Hippocampal formation (tissue), 2 donors: Measurements from ENCODE around the gene HDGFL3.

Experiments
- DNase-seq, 2 donors: peaks; one replicate each; lab custom pipeline; 2025; lab: John Stamatoyannopoulos, UW

The HDGFL3 gene

DNA sequence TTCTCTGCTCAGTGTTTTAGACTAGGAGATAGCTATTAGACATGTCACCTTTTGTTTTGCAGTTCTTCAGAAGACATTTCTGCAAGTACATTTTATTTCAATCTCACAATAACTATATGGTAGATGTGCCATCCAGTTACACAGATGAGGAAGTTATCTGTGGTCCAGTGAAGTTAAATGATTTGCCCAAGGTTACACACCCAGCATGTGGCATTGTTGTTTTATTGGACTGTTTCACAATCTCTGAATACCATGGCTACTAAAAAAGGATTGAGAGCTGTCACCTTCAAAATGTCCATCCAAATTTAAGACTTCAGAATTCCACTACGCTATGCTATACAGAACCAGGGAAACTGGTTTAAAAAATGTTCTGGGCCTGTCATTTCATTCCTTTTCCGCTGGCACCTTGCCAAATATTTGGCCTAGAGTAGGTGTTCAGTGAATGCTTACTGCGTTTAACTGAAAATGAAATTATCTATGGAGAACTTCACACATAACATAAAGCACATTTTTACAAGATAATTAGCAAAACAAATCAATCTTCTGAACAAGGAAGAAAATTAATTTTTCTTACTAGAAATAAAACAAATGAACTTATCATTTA is 80.0 kb downstream of the HDGFL3 start:
- no peak for DNase-seq

DNA sequence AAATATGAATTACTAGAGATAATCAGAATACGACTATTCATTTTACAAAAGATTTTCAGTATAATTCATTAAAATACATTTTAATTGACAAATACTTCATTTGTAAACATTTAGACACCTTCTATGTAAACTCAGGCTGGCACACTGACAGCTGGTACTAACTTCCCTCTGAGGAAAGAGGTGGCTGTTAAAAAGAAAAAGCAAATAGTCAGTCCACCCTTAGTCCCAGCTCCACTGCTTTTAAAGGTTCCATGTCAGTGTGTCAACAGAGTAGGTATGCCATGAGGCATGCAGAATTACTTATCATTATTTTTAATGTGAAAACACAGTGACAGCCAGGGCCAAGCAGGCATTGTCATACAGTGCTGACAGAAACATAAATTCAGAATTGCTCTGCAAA is 84.1 kb downstream of the HDGFL3 start:
- DNase-seq, result no peak

- DNase-seq, result no peak
Observed at GRCh38 chr15:83119968-83120581, 87.5 kb downstream of the HDGFL3 start.

DNA sequence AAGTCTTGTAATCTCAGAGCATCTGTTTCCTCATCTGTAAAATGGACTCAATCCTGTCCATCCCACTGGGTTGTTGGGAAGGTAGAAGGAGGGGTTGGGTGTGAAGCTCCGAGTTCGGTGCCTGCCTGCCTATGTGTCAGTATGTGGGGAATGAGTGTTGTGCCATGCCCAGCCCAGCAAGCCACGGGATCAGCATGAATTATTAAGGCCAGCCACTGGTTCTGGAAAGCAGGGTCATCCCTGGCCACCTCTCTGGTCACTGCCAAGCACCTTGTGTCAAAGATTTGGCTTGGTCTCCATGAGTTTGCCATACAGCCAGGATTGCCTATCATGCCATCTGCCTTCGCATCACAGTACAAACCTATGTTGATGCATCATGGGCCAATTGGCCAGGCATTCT is 88.7 kb downstream of the HDGFL3 start:
- no peak for DNase-seq

DNA sequence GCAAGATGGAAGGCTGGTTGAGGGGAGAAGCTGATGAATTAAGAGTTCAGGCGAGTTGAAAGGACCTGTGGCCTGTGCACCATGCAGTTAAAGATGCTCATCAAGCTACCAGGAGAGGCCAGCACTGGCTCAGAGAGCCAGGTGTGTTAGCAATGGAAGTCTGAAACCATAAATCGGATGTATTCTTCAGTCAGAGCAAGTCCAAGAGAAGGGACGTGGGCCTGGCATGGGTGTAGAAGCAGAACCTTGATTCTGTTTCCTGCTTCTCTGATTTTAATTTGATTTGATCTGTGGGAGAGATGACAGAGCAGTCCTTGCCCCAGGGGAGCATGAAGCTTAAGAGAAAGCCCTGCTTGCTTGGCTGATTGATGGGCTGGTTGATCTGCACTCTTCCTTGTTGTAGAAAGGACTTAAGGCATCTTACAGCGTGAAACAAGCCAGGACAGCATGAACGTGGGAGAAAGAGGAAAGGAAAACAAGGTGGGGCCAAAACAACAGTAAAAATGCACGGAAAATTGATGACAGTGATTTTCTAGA is 89.3 kb downstream of the HDGFL3 start:
- no peak for DNase-seq

DNA sequence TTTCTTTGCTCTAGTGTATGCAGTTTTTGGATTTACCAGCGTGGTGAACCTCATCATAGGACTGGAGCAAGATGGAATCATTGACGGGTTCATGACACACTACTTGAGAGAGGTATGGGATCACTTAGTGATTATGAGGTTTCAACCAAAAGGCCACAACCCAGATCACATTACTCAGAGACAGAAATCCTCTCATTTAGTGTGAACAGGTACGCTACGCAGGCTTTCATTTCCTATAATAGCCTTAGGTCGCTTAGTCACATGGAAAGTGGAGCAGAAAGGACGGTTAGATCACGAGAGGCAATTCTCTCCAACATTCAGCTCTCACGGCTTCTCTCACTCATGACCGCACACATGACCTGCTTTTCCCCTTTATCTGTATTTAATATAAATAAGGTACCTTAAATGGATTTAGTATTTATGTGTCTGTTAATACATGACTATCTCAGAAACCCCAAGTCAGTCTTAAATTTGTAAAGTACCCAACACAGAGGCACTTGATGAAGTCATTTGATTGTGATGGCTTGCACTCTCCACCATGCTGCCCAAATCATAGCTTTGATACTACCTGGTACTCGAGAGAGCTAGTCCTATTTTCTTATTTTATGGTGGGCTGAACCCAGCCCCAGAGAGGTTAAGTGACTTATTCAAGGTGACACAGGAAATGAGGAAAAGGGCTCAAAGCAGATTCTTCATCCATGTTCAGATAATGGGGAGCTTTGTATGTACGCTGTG is 91.6 kb downstream of the HDGFL3 start:
- DNase-seq, result no peak

DNA sequence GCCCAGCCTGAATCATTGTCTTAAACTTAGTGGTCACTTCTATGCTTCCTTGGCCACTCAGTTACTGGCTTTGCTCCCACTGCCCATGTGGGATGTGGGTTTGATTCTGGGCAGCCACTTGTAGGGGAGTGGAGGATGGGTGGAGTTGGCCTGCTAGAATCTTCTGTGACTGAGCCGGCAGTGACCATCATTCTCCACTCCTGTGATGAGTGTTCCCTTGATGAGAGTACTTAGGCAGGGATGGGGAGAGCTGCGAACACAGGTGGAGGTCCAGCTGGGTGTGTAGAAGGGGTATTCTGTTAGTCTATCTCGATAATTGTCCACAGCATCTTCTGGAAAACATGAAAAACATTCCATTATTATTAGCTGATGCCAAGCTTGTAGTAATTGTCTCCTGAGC is 92.2 kb downstream of the HDGFL3 start:
- no peak for DNase-seq

- no peak for DNase-seq
Observed at GRCh38 chr15:83114856-83115255, 92.8 kb downstream of the HDGFL3 start.

DNA sequence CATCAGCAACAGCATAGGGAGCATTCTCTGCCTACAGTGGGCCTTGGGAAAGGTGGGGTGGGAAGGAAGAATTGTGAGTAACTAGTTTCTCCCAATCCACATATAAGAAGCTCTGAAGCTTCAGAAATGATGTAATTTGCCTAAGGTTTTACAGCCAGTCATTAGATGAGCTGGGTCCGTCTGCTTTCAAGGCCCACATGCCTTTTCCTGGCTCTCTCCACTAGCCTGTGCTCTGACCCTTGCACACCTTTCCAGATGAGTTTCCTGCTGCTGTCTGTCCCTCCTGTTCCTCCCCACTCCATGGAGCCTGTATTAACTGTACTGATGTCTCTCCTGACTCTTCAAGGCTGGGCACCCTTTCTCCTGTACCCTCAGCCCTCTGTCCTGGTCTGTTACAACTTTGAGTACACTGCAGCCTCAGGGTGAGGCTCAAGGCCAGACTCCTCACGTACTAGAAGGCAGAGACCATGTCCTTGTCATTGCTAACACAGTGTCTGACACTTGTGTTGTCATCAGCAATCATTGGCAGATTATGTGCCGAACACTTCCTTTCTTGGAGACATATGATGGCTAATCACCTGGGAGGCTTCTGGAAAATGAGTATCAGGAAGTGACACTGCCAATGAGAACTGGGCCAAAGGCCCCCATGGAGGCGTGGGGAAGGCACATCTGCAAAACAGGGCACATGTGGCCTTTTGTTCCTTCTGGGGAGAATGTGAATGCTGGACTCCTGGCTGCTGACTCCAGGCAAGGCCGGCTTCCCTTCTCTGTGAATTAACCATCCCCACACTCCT is 93.5 kb downstream of the HDGFL3 start:
- DNase-seq, result no peak

DNA sequence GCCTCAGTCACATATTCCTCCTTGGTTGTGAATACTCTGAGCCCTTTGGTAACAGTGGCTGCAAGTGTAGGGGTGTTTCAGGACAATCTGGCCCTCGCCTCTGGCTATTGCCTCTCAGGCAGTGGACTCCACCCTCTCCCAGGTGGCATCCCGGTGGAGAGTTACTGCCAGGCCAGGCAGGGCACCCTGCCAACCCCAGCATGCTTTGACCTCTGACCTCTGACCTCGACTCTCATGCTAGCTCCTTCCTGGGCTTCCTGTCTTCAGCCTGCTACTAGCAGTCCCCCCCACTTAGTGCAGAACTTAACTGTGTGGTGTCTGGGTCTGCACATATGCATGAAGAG is 94.7 kb downstream of the HDGFL3 start:
- DNase-seq, result no peak

DNA sequence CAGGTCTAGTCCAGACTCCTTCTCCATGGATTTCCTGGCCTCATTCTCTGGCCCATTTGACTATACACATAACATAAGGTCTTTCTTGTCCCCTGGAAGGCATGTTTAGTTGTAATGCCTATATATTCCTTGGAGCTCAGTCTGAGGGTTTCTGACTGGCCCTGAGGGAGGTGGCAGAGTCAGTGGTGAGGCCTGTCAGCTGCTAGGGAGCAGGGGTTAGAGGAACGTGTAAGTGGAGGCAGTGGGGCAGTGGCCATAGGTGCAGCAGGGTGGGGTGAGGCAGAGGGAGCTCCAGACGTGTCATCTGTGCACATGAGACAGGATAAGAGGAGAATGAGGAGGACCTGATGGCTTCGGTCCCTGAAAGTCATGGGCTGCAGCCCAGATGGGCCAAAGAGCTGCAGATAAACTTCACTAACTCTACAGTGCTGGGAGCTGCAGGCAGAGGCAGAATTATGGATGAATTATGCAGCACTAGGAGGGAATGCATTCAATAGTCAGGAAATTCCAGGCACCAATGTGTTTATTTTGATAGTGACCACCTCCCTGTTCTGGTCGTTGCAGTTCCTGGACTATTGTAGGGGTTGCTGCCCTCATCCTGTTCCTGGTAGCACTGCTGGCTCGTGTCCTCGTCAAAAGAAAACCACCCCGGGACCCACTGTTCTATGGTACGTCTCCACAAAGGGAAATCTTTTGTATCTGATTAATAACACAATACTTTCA is 95.2 kb downstream of the HDGFL3 start:
- DNase-seq, result no peak

GRCh38 chr15:83111149-83111548 is 96.5 kb downstream of the HDGFL3 start:
- no peak for DNase-seq

DNA sequence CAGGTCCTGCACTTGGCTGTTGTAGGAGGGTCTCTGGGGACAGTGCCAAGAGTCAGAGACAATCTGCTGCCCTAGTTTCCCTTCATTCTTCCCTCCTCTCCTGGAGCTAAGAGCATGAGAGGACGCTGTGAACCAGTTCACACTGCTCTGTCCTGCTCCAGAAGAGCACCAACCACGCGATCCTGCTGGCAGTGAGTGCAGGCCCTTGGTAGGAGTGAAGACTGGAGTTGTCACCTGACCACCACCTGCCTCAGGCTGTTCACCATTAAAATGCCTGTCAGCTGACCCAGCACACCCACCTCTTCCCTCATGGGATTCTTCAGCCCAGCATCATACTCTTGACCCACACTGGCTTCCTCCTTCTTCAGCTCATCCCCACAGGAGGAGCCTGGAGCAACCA is 97.2 kb downstream of the HDGFL3 start:
- DNase-seq, result no peak

DNA sequence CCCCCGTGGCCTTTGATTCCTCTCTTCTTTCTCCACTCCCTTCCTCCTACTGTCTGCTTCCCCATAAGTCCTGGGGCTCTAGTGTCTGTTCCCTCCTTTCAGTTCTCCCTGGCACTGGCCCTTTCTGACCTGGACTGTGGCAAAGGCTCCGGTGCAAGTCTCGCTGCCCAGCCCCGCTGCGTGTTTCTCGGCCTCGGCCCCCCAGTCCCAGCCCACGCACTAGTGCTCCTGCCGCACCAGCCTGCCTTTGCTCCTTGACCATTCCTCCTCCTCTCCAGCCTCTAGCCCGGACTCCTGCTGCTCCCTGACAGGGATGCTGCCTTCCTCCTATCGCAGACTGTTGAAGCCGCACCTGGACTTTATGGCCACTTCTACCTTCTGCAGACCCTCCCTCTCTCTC is 98.1 kb downstream of the HDGFL3 start:
- DNase-seq, result no peak

GRCh38 chr15:83108266-83109219 is 99.1 kb downstream of the HDGFL3 start:
- peak; percentile 35 to 47 for DNase-seq

- DNase-seq, result no peak
Observed at GRCh38 chr15:83107841-83108181, 99.8 kb downstream of the HDGFL3 start.

DNA sequence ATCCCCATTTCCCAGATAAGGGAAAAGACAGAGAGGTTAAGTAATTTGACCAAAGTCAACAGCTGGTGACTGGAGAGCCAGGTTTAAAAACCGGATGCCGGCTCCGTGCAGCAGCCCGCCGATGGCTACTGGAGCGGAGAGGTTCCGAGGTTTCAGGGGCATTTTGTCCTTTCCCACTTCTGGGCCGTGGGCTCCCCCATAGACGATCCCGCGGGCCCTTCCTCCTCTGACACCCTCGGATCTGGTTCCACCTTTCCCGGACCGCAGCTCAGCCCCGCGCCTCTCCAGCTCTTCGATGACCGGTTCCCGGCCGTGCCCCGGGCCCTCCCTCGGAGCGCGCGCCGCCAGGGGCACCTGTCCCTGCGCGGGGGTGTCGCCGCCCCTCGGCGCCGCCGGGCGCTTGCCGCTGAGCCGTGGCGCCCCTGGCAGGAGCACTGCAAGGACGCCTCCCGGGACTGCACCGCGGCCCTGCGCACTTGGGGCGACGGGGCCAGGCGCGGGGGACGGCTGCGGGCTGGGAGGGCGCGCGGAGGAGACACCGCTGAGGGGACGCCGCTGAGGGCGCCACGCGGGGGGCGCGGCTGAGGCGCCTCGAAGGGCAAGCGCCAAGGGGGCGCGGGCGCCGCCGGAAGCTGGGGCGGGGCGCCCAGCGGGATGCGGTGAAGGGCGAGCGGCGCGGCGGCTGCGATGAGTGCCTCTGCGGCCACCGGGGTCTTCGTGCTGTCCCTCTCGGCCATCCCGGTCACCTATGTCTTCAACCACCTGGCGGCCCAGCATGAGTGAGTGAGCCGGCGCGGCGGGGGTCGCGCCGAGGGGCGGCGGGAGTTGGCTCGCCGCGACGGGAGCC is 100.4 kb downstream of the HDGFL3 start, which contains the start of gene TM6SF1:
TM6SF1 (plus strand) TSS at position 652 of the 847 bp plus-strand sequence; CDS start at position 688, 36 bp downstream.
- no peak for DNase-seq

DNA sequence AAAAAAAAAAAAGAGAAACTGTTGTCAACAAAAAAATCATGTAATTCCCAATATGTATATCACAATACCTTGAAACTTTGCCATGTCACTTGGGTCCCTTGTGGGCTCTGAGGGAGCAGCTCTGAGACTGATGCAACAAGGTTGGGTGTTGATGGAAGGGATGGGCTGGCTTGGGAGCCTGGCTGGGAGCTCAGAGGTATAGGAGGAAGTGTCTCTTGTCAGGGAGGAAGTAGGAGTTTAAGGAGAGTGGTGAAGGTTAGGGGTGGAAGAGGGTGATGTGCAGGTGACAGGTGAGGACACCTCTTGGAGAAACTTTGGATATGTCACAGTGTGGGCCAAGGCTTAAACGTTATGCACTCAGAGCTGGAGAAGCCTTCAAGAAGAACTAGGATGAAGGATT is 102.2 kb downstream of the HDGFL3 start:
- DNase-seq, result no peak

- no peak for DNase-seq
Observed at GRCh38 chr15:83104141-83104540, 103.5 kb downstream of the HDGFL3 start.

DNA sequence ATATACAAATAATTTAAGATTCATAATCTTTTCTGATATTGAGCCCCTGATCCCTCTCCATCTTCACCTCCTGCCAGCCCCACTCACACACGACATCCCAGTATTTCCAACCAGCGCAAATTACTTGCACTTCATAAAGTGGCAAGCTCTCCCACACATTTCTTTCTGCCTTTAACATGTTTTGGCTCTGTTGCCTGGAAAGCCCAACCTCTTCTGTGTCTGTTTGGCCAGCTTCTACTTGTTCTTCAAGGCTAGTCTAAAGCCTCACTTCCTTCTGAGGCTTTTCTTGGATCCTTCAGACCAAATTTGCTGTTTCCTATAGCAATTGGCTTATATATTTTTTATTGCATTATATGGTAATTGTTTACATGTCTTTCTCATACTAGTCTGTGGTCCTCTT is 105.3 kb downstream of the HDGFL3 start:
- no peak for DNase-seq
